HG03432 (cell line): ENCODE measurements around the gene DHX57.

Experiments
- ATAC-seq: cut with Tn5 transposase; IDR thresholded peaks from one replicate; pipeline ENCODE4 v1.9.1; 2021; ENCODE audit warnings: mild to moderate bottlenecking, moderate library complexity; ENCODE audit not compliant: unreplicated experiment

DHX57 gene

DNA sequence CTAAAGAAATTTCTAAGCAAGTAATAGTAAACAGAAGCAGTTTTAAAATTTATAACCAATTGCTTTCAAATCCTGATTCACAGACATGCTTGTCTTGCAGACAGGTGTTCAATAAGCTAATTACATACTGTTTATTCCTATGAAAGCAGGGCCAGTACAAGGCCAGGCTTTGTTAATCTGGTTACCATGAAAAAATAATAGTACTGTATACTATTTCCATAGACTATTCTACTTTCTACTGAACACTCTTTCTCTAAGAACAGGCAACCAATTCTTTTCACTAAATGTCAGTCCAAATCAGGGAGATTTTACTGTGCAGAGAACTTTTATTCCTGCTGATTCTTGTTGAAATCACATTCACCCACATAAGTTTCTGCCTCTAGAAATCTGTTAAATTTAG is 121.7 kb downstream of the DHX57 start:
- no peak for ATAC-seq

DNA sequence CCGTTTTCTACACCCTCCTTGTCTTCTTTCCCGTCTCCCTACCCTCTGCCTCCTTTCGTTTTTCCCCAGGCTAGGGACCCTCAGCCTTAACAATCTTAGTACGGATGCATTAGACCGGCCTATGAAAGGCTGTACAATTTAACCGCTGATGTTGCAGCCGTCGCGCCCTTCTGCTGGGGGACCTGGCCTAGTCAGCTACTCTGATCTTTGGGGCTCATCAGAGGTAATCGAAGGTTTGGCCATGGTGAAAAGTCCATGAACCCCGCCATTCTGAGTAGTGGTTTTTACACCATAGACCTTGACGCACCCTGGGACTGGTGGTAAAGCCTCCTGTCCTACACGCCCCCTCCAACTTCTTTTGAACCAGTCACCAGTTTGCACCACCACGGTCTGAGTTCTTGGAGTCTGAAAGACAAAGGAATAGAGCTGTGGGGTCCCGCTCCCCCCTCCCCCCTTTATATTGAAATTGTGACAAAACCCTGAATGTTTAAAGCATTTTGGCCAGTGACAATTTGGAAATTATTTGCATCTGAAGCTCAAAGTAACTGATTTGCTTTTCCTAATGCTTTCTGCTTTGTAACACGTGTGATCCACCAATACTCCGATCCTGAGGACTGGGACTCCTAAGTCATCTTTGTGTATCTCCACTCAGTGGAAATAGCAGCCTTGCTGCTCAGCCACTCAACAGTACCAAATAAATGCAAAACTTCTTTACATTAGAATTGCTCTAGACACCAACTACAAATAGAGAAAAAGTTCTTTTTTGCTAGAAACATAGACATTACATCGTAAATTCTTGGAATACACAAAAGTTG is 123.9 kb downstream of the DHX57 start:
- ATAC-seq: peak; percentile 26

DNA sequence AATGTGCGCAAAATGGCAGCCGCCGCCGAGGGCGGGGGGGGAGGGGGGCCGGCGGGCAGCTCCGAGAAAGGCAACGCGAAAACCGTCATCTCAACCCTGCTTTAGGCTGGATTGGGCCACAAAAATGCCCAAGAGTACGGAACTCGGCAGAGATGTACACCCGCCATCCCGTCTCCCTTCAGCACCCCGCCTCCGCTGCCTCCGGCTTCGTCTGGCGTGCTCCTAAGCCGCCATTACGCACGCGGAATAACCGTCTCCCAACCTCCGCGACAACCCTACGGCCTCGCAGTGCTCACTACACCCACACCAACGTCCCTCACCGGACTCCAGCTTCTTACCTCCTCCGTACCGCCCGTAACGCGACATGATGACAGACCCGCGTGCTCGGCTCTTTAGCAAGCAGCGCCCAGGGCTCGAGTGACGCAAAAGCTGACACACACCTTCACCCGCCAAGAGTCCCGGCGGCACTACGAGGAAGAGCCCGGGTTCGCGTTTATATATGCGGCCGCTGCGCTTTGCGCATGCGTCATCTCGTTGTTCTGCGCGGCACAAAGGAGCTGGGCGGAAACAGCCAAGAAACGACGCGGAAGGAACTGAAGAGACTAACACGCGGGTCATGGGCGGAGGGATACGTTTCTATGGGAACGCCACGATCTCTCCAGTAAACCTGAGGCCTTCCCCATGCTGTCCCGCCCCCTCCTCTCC is 124.7 kb downstream of the DHX57 start, which contains the start of gene SRSF7:
SRSF7 (minus strand) TSS at position 471 of the 705 bp plus-strand sequence; CDS start at position 366, 105 bp downstream.
- ATAC-seq: peak; percentile 79

DNA sequence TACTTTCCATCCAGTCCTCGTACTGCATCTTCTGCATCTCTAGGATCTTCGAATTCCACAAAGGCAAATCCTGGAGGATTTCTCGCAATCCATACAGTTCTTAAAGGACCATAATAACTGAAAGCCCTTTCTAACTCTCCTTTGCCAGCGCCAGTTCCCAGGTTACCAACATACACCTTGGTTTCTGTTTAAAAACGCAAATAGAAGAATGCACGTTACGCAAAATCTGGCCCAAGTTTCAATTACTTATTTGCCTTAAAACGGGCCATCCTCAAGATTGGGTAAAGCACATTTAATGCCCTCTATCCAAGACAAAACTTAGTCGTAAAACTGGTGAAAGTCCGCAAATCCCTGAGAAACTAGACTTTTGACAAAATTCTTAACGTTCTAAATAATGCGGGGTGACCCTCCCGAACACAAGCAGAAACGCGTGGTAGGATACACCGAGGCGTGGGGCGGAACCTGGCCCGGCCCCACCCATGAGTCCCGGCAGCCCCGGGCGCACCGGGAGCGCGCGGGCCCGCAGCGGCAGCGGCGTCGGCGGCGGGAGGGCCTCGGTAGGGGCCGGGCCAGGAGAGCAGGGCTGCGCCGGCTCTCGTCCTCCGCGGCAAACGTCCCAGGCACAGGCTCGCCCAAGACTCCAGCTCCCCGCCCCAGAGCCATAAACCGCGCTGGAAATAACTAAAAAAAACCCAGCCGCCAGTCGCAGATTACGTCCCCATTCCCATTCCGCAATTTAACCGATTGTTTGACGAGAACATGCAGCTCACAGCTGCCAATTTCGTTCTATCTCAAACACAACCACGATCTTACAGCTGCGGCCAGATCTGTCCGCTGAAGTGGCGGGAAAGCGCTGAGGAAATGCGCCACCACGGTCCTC is 125.5 kb downstream of the DHX57 start:
- ATAC-seq: peak; percentile 46

DNA sequence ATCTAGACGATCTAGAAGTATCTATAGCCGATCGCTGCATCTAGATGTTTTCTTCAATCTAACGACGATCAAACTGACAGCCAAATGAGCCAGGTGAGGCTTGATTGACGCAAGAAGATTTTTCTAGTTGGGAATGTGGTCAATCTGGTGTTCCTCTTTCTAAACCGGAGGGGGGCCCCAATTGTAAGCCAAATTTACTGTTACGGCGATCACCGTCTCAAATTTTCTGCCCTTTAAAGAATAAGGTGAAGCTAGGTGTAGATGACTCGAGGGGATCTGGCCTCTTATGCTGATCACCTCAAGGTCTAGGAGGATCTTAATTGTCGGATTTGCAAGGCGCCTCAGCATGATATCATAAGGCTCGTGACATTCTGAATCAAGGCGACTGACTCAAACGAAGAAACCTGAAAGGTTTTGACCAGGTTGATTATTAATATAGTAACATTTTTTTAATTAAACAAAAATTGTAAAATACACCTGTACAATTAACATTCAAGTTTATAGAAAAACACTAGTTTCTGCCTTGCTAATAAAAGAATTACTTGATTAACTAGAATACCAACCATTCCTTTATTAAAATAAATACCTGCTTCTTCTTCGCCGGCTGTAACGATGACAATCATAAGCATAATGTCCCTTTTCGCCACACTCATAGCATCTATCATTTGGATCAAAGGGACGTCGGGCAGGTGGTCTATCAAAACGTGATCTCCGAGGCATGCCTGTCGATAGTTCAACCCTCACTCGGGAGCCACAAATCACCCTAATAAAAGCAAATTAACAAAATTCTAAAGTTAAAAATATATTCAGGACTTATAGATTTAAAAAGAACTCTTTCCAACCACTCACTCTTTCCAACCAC is 126.6 kb downstream of the DHX57 start:
- no peak for ATAC-seq

DNA sequence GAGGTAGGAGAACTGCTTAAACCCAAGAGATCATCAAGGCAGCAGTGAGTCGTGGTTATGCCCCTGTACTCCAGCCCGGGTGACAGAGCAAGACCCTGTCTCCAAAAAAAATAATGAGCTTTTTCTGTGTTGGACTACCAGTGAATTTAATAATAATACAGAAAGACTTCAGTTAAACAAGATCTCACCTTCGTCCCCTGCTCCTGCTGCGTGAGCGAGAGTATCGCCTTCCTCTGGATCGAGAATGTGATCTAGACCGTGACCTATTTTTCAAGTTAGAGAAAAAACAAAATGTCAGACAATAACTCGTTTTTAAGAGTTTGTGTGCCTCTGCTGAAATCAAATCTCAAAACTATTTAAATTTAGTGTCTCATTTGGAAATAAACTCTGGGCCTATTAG is 127.3 kb downstream of the DHX57 start:
- ATAC-seq: no peak

DNA sequence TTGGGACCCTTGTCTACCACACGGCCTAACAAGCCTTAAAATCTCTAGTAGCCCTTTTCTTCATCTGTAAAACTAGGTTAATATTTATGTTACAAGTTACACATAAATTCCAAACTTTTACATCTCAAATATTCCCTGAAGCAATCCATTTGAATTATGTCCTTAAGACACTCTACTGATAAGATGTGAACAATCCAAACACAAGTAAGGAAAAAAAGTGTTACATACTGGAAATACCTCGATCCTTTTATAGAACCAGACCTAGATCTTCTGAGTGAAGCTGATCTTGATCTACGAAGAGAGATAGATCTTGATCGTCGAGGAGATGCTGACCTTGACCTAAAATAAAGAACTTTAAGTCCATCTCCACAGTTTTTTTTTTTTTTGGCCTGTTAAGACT is 127.9 kb downstream of the DHX57 start:
- ATAC-seq: no peak
